H1 (cell line): ENCODE results near the gene NUDT11. TPM values are rescaled to one million over a fixed set of nuclear protein-coding genes. Genes with fewer than 3 reads are reported as not detected.
"Not testable (repeated sequence)": the region's sequence is repeated elsewhere in the genome, so short reads cannot be mapped to it uniquely, and the experiment has no call there.

ENCODE experiments used
- CTCF ChIA-PET: fragments of 300-600 bp; sonication (Branson Sonifier 250); formaldehyde crosslinking; loops from one replicate; lab custom pipeline; 2021; ENCODE audit not compliant: partially characterized antibody; lab: Charles Lee
- POLR2A ChIA-PET: fragments of 300-600 bp; sonication (Branson Sonifier 250); formaldehyde crosslinking; loops from one replicate; lab custom pipeline; 2021; ENCODE audit warnings: inconsistent platforms; ENCODE audit not compliant: partially characterized antibody; lab: Charles Lee
- DNase-seq, 2 experiments: peaks; one replicate each; pipeline versions ENCODE4 v3.0.0 to v3.0.0-alpha.2; 2010 to 2022; ENCODE audit warnings: low spot score in 2 of 2, low read depth in 1 of 2, mixed read lengths in 1 of 2
- FAIRE-seq: peaks from 2 replicates; lab custom pipeline; 2011; peaks lifted over from hg19 to GRCh38; lab: Jason Lieb, UNC
- H2AFZ ChIP-seq: 2 replicates; pipeline ENCODE4 v1.8.1; 2012; ENCODE audit warnings: low read length, inconsistent platforms
- H2AK5ac ChIP-seq: 2 replicates; pipeline ENCODE4 v1.6.1; 2013; ENCODE audit warnings: low read depth, low read length
- H2BK120ac ChIP-seq: replicated peaks from 2 replicates; pipeline ENCODE3; 2013; ENCODE audit warnings: low read depth, low read length, inconsistent platforms
- H2BK12ac ChIP-seq: 2 replicates; pipeline ENCODE4 v1.6.1; 2013; ENCODE audit warnings: low read depth, low read length
- H2BK15ac ChIP-seq: 2 replicates; pipeline ENCODE4 v1.6.1; 2013; ENCODE audit warnings: low read length
- H2BK20ac ChIP-seq: 2 replicates; pipeline ENCODE4 v1.6.1; 2013; ENCODE audit warnings: low read length
- H2BK5ac ChIP-seq: 2 replicates; pipeline ENCODE4 v1.6.1; 2013; ENCODE audit warnings: low read depth, low read length
- H3K14ac ChIP-seq: 2 replicates; pipeline ENCODE4 v1.6.1; 2013; ENCODE audit warnings: inconsistent platforms; ENCODE audit not compliant: insufficient read length
- H3K18ac ChIP-seq: 2 replicates; pipeline ENCODE4 v1.6.1; 2013; ENCODE audit warnings: low read length; ENCODE audit errors: extremely low read depth
- H3K23ac ChIP-seq: 2 replicates; pipeline ENCODE4 v1.6.1; 2013; ENCODE audit warnings: inconsistent platforms; ENCODE audit not compliant: insufficient read length
- H3K23me2 ChIP-seq: 2 replicates; pipeline ENCODE4 v1.6.1; 2013; ENCODE audit warnings: low read depth, low read length
- H3K27ac ChIP-seq: 2 replicates; pipeline ENCODE4 v1.6.1; 2011; ENCODE audit warnings: low read depth, low read length, inconsistent platforms
- H3K27me3 ChIP-seq, 4 experiments: replicated peaks in 1 of 4; 1 replicate in 1 of 4; 2 replicates in 3 of 4; pipeline versions ENCODE4 v1.6.1 to v1.8.1; 2011 to 2013; ENCODE audit warnings: low read length in 3 of 4, mild to moderate bottlenecking in 3 of 4, inconsistent platforms in 2 of 4, mixed read lengths in 2 of 4, moderate library complexity in 1 of 4; ENCODE audit not compliant: control insufficient read depth in 3 of 4, insufficient read depth in 3 of 4; ENCODE audit errors: extremely low read depth in 1 of 4
- H3K36me3 ChIP-seq, 4 experiments: 2 replicates each; pipeline versions ENCODE4 v1.6.1 to v1.8.1; 2011 to 2013; ENCODE audit warnings: mild to moderate bottlenecking in 4 of 4, low read length in 3 of 4, moderate library complexity in 2 of 4, control low read depth in 1 of 4, inconsistent platforms in 1 of 4; ENCODE audit not compliant: insufficient read depth in 4 of 4, control insufficient read depth in 2 of 4
- H3K4ac ChIP-seq: replicated peaks from 2 replicates; pipeline ENCODE3; 2013; ENCODE audit warnings: low read length, low read depth, mixed read lengths, inconsistent platforms; ENCODE audit not compliant: insufficient read length
- H3K4me1 ChIP-seq, 4 experiments: replicated peaks in 1 of 4; 1 replicate in 1 of 4; 2 replicates in 3 of 4; pipeline versions ENCODE4 v1.6.1 to v1.8.1; 2011 to 2013; ENCODE audit warnings: low read length in 3 of 4, inconsistent platforms in 2 of 4, mixed read lengths in 1 of 4; ENCODE audit not compliant: insufficient read depth in 4 of 4, control insufficient read depth in 3 of 4
- H3K4me2 ChIP-seq, 2 experiments: 2 replicates each; pipeline versions ENCODE4 v1.6.1 to v1.8.1; 2011 to 2013; ENCODE audit warnings: low read depth in 2 of 2, low read length in 2 of 2, control low read depth in 1 of 2, inconsistent platforms in 1 of 2, mild to moderate bottlenecking in 1 of 2; ENCODE audit not compliant: insufficient read depth in 1 of 2
- H3K4me3 ChIP-seq, 4 experiments: fragments of 200-600, 300-600 bp in 1 of 4; sonication (generic), shearing (Covaris generic), sonication (Bioruptor Twin) in 1 of 4; 2 replicates each; pipeline versions ENCODE4 v1.5.1 to v1.8.1; 2011 to 2016; ENCODE audit warnings: low read length in 4 of 4, low read depth in 3 of 4, control low read depth in 2 of 4, inconsistent platforms in 2 of 4, mild to moderate bottlenecking in 2 of 4, mixed read lengths in 1 of 4, moderate library complexity in 1 of 4; ENCODE audit not compliant: insufficient read depth in 2 of 4; ENCODE audit errors: extremely low read depth in 1 of 4
- H3K56ac ChIP-seq: replicated peaks from 2 replicates; pipeline ENCODE3; 2013; ENCODE audit warnings: low read depth, mild to moderate bottlenecking, mixed read lengths, low read length, inconsistent platforms; ENCODE audit not compliant: insufficient read length
- H3K79me1 ChIP-seq: 2 replicates; pipeline ENCODE4 v1.6.1; 2013; ENCODE audit warnings: low read depth, low read length, control low read depth
- H3K79me2 ChIP-seq, 2 experiments: 2 replicates each; pipeline versions ENCODE4 v1.6.1 to v1.8.1; 2012 to 2013; ENCODE audit warnings: low read length in 2 of 2, mild to moderate bottlenecking in 2 of 2, inconsistent platforms in 1 of 2; ENCODE audit not compliant: insufficient read depth in 2 of 2, control insufficient read depth in 1 of 2
- H3K9ac ChIP-seq, 4 experiments: replicated peaks in 1 of 4; 1 replicate in 1 of 4; 2 replicates in 3 of 4; pipeline versions ENCODE4 v1.6.1 to v1.8.1; 2011 to 2013; ENCODE audit warnings: low read depth in 3 of 4, low read length in 3 of 4, control low read depth in 2 of 4, mild to moderate bottlenecking in 2 of 4, moderate library complexity in 2 of 4, inconsistent platforms in 1 of 4; ENCODE audit errors: extremely low read depth in 1 of 4
- H3K9me3 ChIP-seq, 2 experiments: 2 replicates each; pipeline versions ENCODE4 v1.6.1 to v1.8.1; 2012 to 2013; ENCODE audit warnings: mild to moderate bottlenecking in 2 of 2, moderate library complexity in 2 of 2, control low read depth in 1 of 2, inconsistent platforms in 1 of 2, low read depth in 1 of 2, low read length in 1 of 2, mixed read lengths in 1 of 2; ENCODE audit not compliant: insufficient read depth in 2 of 2
- H4K20me1 ChIP-seq, 2 experiments: replicated peaks in 1 of 2; 2 replicates each; pipeline versions ENCODE3 to v1.8.1; 2011 to 2013; ENCODE audit warnings: inconsistent platforms in 2 of 2, low read length in 2 of 2, mild to moderate bottlenecking in 1 of 2; ENCODE audit not compliant: insufficient read depth in 2 of 2, control insufficient read depth in 1 of 2
- H4K5ac ChIP-seq: 2 replicates; pipeline ENCODE4 v1.6.1; 2013; ENCODE audit warnings: low read length, low read depth, mixed read lengths, inconsistent platforms; ENCODE audit not compliant: insufficient read length
- H4K8ac ChIP-seq: 2 replicates; pipeline ENCODE4 v1.8.0; 2013; ENCODE audit warnings: mild to moderate bottlenecking, moderate library complexity, low read length, inconsistent platforms; ENCODE audit not compliant: insufficient read depth; ENCODE audit errors: extremely low read depth
- H4K91ac ChIP-seq: replicated peaks from 2 replicates; pipeline ENCODE3; 2013; ENCODE audit warnings: low read length, mixed read lengths, inconsistent platforms; ENCODE audit not compliant: insufficient read length
- WGBS, 2 experiments: shearing (Covaris generic) in 1 of 2; methylation state at CpG; one replicate each; pipeline versions ENCODE4 v1.1.6 to v1.1.7; 2013 to 2015; ENCODE audit warnings: low lambda C conversion rate in 2 of 2, mixed read lengths in 2 of 2, inconsistent platforms in 1 of 2, low coverage in 1 of 2, missing lambda C conversion rate in 1 of 2; ENCODE audit not compliant: insufficient replicate concordance in 2 of 2, insufficient coverage in 1 of 2, insufficient read length in 1 of 2; ENCODE audit errors: extremely low coverage in 1 of 2, missing lambda C conversion rate in 1 of 2; 5-methylcytosine and 5-hydroxymethylcytosine counted together
- polyA plus RNA-seq, 7 experiments: library from polyadenylated mRNA; depleted of rRNA in 3 of 7; stranded (reverse) in 5 of 7; unstranded in 2 of 7; fragments of >200 nt in 5 of 7; fragments of 200-250 nt in 2 of 7; gene quantifications; 1 replicate in 5 of 7; 2 replicates in 1 of 7; 4 replicates in 1 of 7; pipeline versions ENCODE4 v1.2.1 to v1.2.3, GENCODE V29; 2011 to 2013; ENCODE audit warnings: missing spikeins in 2 of 7, mixed read lengths in 2 of 7
- total RNA-seq: library from RNA; stranded (reverse); fragmentation: NEBNext Ultra II Directional; extraction: Animal tissue kit (Norgen Biotek cat#: 25700); gene quantifications from 2 replicates; pipeline ENCODE4 v1.2.1, GENCODE V29; 2021

Gene NUDT11
- total and polyA plus RNA-seq, 2 of the 8 experiments (the other 6 are each of a cell fraction or from before 2014, with no cell fraction given) = 31.3 to 37.6 TPM

- H4K8ac ChIP-seq, H2BK12ac ChIP-seq, H4K5ac ChIP-seq, H3K18ac ChIP-seq, H3K36me3 ChIP-seq, POLR2A ChIA-PET, H3K23ac ChIP-seq, H3K4ac ChIP-seq, H2BK120ac ChIP-seq, H3K27ac ChIP-seq, FAIRE-seq, H3K56ac ChIP-seq, H3K4me2 ChIP-seq, H4K20me1 ChIP-seq, H2AFZ ChIP-seq, DNase-seq, H3K79me1 ChIP-seq, H4K91ac ChIP-seq, H3K79me2 ChIP-seq, H2BK5ac ChIP-seq, H3K4me1 ChIP-seq, H2BK20ac ChIP-seq, H3K4me3 ChIP-seq, H3K23me2 ChIP-seq, H3K27me3 ChIP-seq, H3K14ac ChIP-seq, H3K9ac ChIP-seq, H2AK5ac ChIP-seq, H2BK15ac ChIP-seq, H3K9me3 ChIP-seq: not testable (repeated sequence)
- CTCF ChIA-PET = interaction anchor here (1.2 kb wide), 1 partner anchor 26 kb away, joined by 3 read pairs; no protein-coding TSS in a partner anchor
- WGBS, 2 experiments = 86% methylated on average over 5 of the region's 5 CpGs; no CpG with 5 or more reads in 1 of the 2 experiments
These were observed 14.0 kb downstream of the NUDT11 start for GRCh38 chrX:51482411-51482810.
